PC-9 (cell line): ENCODE data around the gene IRF5. TPM values are rescaled to one million over a fixed set of nuclear protein-coding genes. Genes with fewer than 3 reads are reported as not detected.

ENCODE experiments used
- BruUV-seq: library from RNA; stranded (reverse); fragments of 400-500 nt; replicated peaks from 2 replicates; lab custom pipeline; 2021; lab: Mats Ljungman, UMichigan
- CTCF ChIA-PET: fragments of 300-600 bp; sonication (Branson Sonifier 250); formaldehyde crosslinking; loops from one replicate; lab custom pipeline; 2022; ENCODE audit warnings: antibody characterized with exemption; lab: Charles Lee
- POLR2A ChIA-PET: fragments of 300-600 bp; sonication (Branson Sonifier 250); formaldehyde crosslinking; loops from one replicate; lab custom pipeline; 2022; ENCODE audit warnings: antibody characterized with exemption; ENCODE audit not compliant: unreplicated experiment; lab: Charles Lee
- DNase-seq, 2 experiments: peaks; one replicate each; pipeline versions ENCODE4 v3.0.0 to v3.0.0-alpha.2; 2015 to 2022; ENCODE audit warnings: mixed read lengths in 1 of 2
- H2AFZ ChIP-seq: fragments of 200-600 bp; sonication (generic); 2 replicates; pipeline ENCODE4 v1.8.1; 2017; ENCODE audit warnings: antibody characterized with exemption
- H3F3A ChIP-seq: fragments of 200-600 bp; sonication (generic); 2 replicates; pipeline ENCODE4 v1.8.1; 2017; ENCODE audit warnings: antibody characterized with exemption, mild to moderate bottlenecking, low read depth; ENCODE audit not compliant: insufficient read depth
- H3K27ac ChIP-seq: fragments of 200-600 bp; sonication (generic); 2 replicates; pipeline ENCODE4 v1.6.1; 2016; ENCODE audit warnings: mixed run types
- H3K27me3 ChIP-seq: fragments of 200-600 bp; sonication (generic); 2 replicates; pipeline ENCODE4 v1.6.1; 2016; ENCODE audit warnings: low read depth, mixed run types; ENCODE audit not compliant: insufficient read depth
- H3K36me3 ChIP-seq: fragments of 200-600 bp; sonication (generic); 2 replicates; pipeline ENCODE4 v1.6.1; 2016; ENCODE audit warnings: low read depth, mixed run types
- H3K4me1 ChIP-seq: fragments of 200-600 bp; sonication (generic); replicated peaks from 2 replicates; pipeline ENCODE4 v1.6.1; 2016; ENCODE audit warnings: mixed run types; ENCODE audit not compliant: insufficient read depth
- H3K4me2 ChIP-seq: fragments of 200-600 bp; sonication (generic); 2 replicates; pipeline ENCODE4 v1.6.1; 2017; ENCODE audit warnings: mixed run types
- H3K4me3 ChIP-seq: fragments of 200-600 bp; sonication (generic); 2 replicates; pipeline ENCODE4 v1.6.1; 2016; ENCODE audit warnings: mixed run types
- H3K79me2 ChIP-seq: fragments of 200-600 bp; sonication (generic); 2 replicates; pipeline ENCODE4 v1.6.1; 2017; ENCODE audit warnings: low read depth, mixed run types
- H3K9me2 ChIP-seq: fragments of 200-600 bp; sonication (generic); 2 replicates; pipeline ENCODE4 v1.8.1; 2017; ENCODE audit warnings: mild to moderate bottlenecking; ENCODE audit not compliant: insufficient read depth
- H3K9me3 ChIP-seq: fragments of 200-600 bp; sonication (generic); 2 replicates; pipeline ENCODE4 v1.8.1; 2016; ENCODE audit warnings: low read depth; ENCODE audit not compliant: insufficient read depth
- H4K20me1 ChIP-seq: fragments of 200-600 bp; sonication (generic); 2 replicates; pipeline ENCODE4 v1.8.1; 2017; ENCODE audit not compliant: insufficient read depth
- EZH2 ChIP-seq: fragments of 200-600 bp; sonication (generic); IDR thresholded peaks from 2 replicates; pipeline ENCODE4 v1.8.0; 2017; ENCODE audit warnings: antibody characterized with exemption, low read depth
- intact Hi-C: fragments of 100-400 bp; cut with micrococcal nuclease; formaldehyde crosslinking; loops from one replicate; pipeline ENCODE4 v1.10.0; 2022; ENCODE audit not compliant: unreplicated experiment
- total RNA-seq: library from RNA; stranded (reverse); gene quantifications from 2 replicates; pipeline ENCODE4 v1.2.3, GENCODE V29; 2021
- TF ChIP-seq, protein P1 (sequence below): fragments of 200-600 bp; sonication (generic); conservative IDR thresholded peaks from 2 replicates; pipeline ENCODE4 v1.6.1; 2017; ENCODE audit warnings: mixed run types, antibody characterized with exemption, mild to moderate bottlenecking, moderate library complexity

The IRF5 gene
- total RNA-seq, 1 experiment from 2014 or later = 3.4 TPM

- Histone ChIP-seq H3K4me2 (no peak overlapping the region), H3K27me3 (no peaks in the 10 kb centered on the region), H4K20me1 (no peaks in the 10 kb centered on the region), H3K79me2 (no peaks in the 10 kb centered on the region), H3F3A (0 out of 2 replicates have a peak, but pooled peaks cover 5% of the 10 kb centered on the region), H3K9me2 (no peaks in the 10 kb centered on the region), H3K9me3 (no peaks in the 10 kb centered on the region), H3K36me3 (peaks cover 2% of the 10 kb centered on the region; the same call in 1 of the 2 replicates), H2AFZ (no peak overlapping the region), H3K4me3 (no peak overlapping the region), H3K27ac (no peak overlapping the region), H3K4me1 (no peaks in the 10 kb centered on the region)
- intact Hi-C loops = no loop called here
- BruUV-seq = no TSS peak
- ChIA-PET POLR2A (no interaction called here), CTCF (interaction anchor here (0.5 to 0.6 kb wide), 2 partner anchors 392 to 428 kb away, joined by 5 to 12 read pairs; no protein-coding TSS in a partner anchor)
- DNase-seq = no peak
- no peak for TF ChIP-seq EZH2
- TF ChIP-seq, protein P1, sequence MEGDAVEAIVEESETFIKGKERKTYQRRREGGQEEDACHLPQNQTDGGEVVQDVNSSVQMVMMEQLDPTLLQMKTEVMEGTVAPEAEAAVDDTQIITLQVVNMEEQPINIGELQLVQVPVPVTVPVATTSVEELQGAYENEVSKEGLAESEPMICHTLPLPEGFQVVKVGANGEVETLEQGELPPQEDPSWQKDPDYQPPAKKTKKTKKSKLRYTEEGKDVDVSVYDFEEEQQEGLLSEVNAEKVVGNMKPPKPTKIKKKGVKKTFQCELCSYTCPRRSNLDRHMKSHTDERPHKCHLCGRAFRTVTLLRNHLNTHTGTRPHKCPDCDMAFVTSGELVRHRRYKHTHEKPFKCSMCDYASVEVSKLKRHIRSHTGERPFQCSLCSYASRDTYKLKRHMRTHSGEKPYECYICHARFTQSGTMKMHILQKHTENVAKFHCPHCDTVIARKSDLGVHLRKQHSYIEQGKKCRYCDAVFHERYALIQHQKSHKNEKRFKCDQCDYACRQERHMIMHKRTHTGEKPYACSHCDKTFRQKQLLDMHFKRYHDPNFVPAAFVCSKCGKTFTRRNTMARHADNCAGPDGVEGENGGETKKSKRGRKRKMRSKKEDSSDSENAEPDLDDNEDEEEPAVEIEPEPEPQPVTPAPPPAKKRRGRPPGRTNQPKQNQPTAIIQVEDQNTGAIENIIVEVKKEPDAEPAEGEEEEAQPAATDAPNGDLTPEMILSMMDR = no peak
Observed at GRCh38 chr7:128947854-128948253, 10.1 kb downstream of the IRF5 start.

GRCh38 chr7:128948312-128948973, 10.7 kb downstream of the IRF5 start:
- H3K36me3 ChIP-seq = peaks cover 7% of the 10 kb centered on the region; the same call in 1 of the 2 replicates
- H3K9me2 ChIP-seq = no peaks in the 10 kb centered on the region
- H3F3A ChIP-seq = 0 out of 2 replicates have a peak, but pooled peaks cover 5% of the 10 kb centered on the region
- no peak overlapping the region for H3K4me3 ChIP-seq
- CTCF ChIA-PET = interaction anchor here (0.5 to 0.6 kb wide), 3 partner anchors 21 to 428 kb away, joined by 3 to 12 read pairs (median 5); no protein-coding TSS in a partner anchor
- no peaks in the 10 kb centered on the region for H3K4me1 ChIP-seq
- no peaks in the 10 kb centered on the region for H3K27me3 ChIP-seq
- POLR2A ChIA-PET = no interaction called here
- H3K27ac ChIP-seq = no peak overlapping the region
- intact Hi-C loops = no loop called here
- no peak overlapping the region for H3K4me2 ChIP-seq
- no peaks in the 10 kb centered on the region for H3K9me3 ChIP-seq
- DNase-seq = no peak
- H3K79me2 ChIP-seq = no peaks in the 10 kb centered on the region
- TF ChIP-seq EZH2 = no peak
- TF ChIP-seq, protein P1 = no peak
- no TSS peak for BruUV-seq
- no peaks in the 10 kb centered on the region for H4K20me1 ChIP-seq
- H2AFZ ChIP-seq = no peak overlapping the region

DNA sequence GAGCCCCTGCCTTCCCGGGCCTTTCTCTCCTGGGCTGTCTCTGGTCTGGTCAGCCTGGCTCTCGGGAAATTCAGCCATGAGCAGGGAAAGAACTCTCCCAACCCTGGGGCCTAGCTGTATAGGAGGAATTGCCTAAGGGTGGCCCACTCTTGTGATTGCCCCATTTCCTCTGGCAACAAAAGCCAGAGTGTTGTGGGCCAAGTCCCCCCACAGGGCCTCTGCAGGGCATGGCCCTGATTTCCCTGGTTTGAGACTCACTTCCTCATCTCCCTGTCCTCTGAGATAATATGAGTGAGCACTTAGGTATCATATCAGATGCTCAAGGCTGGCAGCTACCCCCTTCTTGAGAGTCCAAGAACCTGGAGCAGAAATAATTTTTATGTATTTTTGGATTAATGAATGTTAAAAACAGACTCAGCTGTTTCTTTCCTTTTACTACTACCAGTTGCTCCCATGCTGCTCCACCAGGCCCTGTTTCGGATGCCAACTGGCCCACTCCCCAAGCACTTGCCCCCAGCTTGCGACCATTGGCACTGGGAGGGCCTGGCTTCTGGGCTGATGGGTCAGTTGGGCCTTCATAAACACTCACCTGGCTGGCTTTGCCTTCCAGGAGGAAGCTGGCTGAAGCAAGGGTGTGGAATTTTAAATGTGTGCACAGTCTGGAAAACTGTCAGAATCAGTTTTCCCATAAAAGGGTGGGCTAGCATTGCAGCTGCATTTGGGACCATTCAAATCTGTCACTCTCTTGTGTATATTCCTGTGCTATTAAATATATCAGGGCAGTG, 11.4 kb downstream of the IRF5 start:
- Histone ChIP-seq H3F3A (0 out of 2 replicates have a peak, but pooled peaks cover under 1% of the 10 kb centered on the region), H3K9me2 (no peaks in the 10 kb centered on the region), H3K4me2 (no peak overlapping the region), H3K4me3 (no peak overlapping the region), H2AFZ (no peak overlapping the region), H3K27me3 (no peaks in the 10 kb centered on the region), H3K79me2 (no peaks in the 10 kb centered on the region), H3K27ac (no peak overlapping the region), H3K9me3 (no peaks in the 10 kb centered on the region), H3K4me1 (no peaks in the 10 kb centered on the region), H4K20me1 (no peaks in the 10 kb centered on the region), H3K36me3 (peaks cover 15% of the 10 kb centered on the region)
- ChIA-PET CTCF (interaction anchor here (0.6 to 0.8 kb wide), 2 partner anchors 9 to 22 kb away, joined by 3 read pairs; no protein-coding TSS in a partner anchor), POLR2A (no interaction called here)
- no peak for DNase-seq
- TF ChIP-seq, protein P1 = no peak
- no peak for TF ChIP-seq EZH2
- BruUV-seq = no TSS peak
- intact Hi-C loops = no loop called here
